Measurements from ENCODE around the gene SAMD4A.

Gene SAMD4A

DNA sequence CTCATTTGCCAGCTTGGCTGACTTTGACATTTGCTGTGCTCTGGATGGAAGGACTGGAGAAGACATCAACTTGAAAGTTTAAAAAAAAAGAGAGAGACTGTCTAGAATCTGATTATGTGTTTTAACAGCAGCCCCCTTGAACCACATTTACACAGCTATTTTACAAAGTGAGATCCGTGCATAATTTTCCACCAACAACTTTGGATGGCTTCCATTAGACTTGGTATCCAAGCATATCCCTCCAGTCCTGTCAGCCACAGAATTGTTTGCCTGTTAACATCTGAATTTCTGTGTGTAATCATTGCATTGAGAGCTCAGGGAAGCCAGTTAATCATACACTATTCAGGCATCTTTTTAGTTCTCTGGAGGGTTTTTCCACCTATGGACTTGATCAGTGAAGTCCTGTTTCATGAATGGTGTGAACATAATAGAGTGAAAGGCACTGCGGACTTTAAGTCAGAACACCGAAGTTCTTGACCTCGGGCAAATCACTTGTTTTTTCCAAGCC, 93.7 kb downstream of the SAMD4A start:
- no peak for DNase-seq (ENCODE audit: low spot score)

DNA sequence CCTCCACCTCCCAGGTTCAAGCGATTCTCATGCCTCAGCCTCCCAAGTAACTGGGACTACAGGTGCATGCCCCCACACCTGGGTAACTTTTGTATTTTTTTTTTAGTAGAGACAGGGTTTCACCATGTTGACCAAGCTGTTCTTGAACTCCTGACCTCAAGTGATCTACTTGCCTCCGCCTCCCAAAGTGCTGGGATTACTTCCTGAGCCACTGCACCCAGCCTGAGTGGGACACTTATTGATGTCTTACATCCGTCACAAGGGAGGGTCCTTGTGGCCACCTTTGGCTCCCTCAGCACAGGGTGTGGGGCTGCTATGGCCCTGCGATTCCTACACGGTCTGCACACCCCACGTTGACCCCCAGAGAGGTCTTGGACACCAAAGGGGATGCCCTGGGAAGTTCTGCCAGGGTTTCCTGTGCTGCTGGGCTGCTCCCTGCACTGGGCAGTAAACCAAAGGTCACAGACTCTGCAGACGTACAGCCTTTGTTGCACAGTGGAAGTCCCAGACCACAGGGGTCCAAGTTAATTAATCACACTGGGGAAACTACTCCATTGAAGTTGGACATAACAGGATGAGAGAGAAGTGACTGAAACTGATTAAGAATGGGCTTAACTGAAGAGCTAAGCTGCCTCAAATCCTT, 95.7 kb downstream of the SAMD4A start:
- DNase-seq (ENCODE audit: low spot score): no peak

DNA sequence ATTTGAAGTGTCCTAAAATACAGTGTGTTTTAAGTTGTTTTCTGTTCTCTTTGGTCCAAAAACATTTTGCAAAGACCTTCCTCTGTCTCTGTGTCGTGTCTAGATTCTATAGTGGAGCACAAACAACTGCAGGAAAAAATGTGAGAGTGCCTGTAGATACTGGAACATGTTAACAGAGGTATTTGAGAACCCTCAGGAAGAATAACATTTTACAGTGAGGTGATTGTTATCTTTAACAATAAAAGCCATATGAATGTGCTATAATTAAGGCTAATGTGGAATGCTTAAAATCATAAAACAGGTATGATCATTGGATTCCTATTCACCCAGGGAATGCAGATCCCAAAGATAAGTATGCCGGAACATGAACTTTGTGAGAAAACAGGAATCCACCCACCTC, 98.0 kb downstream of the SAMD4A start:
- no peak for DNase-seq (ENCODE audit: low spot score)

DNA sequence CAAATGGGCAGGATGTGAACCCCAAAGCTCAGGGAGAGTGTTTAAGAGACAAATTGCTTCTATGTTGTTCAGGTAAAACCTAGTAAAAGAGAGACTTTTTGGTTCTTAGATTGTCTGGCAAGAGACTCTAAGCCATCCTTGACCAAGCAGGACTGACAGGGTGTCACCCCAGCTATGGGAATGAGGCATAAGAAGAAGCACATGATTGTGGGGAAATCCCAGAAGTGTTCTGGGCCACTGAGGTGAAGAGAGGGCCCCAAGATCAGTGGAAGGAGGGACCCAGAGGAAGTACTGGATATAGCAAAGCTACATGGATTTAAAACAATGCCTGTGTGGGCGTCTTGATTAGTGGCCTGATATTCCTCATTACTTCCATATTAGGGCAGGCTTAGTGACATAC, 99.0 kb downstream of the SAMD4A start:
- DNase-seq (ENCODE audit: low spot score): no peak

DNA sequence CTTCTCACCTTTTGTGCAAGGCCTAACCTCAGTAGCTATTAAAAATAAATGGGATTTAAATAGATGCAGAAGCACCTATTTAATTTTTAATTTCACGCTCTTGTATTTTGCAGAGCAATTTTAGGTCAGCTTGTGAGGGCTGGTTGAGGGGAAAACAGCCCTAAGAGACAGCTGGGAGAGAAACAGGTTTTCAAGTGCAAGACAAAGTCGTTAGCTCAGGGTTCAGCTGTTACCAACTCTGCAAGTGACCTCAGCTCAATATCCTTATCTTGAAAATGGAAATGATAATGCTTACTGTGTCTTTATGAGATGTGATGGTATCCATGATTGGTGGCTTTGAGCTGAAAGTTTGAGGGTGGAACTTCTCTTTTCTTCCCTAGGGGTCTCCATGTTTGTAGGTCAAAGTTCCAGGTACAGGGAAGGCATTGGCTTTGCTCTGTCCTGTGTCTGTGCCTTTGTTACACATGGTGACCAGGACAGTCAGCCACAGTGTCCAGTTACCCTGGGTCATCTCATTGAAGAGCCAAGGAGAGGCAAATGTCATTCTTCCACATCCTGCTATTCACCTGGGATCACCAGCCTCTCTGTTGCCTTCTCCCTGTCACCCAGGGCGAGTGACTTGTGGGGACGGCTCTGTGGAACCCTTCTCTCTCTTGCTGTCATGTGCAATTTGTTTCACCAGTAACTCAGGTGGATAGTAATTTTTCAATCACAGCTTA, 100.3 kb downstream of the SAMD4A start:
- no peak for DNase-seq (ENCODE audit: low spot score)

DNA sequence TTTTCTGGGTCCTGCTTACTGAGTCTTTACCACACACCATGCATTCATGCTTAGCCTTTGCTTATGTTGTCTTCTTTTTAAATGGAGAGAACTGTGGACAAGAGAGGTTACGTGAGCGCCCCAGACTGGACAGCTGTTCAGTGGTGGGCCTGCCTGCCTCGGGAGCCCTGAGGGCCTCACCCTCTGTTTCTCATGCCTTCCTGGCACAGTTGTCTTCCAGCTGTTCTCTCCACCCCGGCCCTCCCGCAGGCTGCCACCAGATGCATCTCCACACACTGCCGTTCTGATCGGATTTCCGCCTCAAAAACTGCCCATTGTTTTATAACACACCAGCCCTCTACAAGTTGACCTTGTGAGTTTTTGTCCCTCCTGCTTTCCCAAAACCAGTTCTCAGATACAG, 100.8 kb downstream of the SAMD4A start:
- DNase-seq (ENCODE audit: low spot score): no peak

DNA sequence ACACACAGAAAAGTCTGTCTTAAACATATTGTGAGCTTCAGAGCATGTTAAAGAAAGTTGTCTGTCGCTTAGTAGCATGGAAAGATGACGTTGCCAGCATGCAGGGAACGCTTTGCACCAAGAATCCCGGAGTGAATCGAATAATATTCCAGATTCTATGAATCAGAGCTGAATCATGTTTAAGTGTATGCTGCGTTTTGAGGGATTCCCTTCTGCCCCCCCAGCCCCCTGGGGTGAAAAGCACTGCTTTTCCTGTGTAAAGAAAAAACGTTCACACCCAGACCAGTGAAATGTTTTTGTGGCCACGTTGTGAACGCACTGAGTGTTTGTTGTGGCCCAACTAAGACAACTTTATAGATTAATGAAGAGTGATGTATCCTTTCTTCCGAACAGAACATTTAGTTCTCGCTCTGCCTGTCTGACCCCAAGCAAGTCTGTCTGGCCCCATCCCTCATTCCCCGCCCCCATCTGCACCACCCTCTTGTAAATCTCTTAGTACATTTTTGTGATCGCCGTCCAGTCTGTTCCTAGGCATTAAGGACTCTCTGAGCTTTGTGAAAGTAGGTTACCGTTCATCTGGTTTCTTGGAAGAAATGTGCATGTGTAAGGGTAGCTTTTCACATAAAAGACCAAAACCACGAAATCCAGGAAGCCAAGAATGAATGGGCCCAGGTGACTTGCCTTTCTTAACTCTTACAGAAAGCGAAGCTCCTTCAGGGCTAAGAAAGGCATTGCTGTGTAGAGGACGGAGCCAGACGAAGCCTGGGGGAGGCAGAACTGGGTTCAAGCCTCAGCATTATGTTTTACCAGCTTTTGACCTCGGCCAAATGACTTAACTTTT, 103.0 kb downstream of the SAMD4A start:
- DNase-seq (ENCODE audit: low spot score): no peak

DNA sequence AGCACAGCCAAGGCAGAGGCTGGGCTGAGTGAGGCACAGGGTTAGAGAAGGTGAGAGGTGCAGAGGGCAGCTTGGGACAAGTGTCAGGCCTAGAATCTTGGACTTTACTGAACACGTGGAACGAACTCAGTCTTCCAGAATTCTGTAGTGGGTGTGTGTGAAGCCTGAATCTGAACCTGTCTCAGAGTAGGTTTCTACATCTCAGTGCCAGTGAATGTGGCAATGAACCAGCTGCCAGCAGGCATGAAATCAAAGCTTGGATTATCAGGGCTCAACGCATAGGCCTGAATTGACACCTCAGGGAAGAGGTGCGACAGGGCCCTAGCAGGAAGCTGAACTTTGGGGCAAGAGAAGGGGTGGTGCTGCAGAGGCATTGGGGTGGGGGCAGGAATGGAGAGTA, 104.6 kb downstream of the SAMD4A start:
- no peak for DNase-seq (ENCODE audit: low spot score)

DNA sequence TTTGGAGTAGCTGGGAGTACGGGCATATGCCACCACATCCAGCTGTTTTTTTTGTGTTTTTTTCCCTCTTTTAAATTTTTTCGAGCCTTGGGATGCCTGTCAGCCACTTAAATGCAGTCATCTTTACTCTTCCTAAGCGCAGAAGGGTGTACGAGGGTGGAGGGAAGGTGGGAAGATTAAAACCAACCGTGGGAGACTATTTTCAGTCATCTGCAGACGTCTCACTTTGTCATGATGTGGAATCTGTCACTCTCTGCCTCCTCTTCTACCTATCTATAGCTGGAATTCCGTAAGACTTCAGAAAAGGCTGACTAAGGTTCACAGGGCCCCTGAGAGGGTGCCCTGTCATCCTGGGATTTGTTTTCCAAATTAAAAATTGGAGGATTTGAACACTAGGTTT, 105.3 kb downstream of the SAMD4A start:
- no peak for DNase-seq (ENCODE audit: low spot score)

DNA sequence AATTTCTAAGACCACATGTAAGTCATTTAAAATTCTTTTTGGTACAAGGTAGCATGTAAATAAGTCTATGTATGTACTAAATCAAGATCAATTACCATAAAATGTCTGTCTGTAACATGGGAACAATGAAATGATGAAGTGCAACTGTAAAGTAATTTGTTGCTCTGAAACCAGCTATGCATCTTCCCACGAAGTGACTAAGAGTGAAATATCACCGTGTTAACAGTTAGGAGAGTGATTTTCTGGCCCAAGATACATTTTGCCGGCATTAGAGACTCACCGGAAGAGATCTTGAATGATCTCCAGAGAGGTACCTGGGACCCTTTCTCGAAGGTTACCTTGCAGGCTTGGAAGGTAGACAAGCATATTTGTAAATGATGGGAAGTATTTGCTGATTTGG, 105.8 kb downstream of the SAMD4A start:
- no peak for DNase-seq (ENCODE audit: low spot score)

DNA sequence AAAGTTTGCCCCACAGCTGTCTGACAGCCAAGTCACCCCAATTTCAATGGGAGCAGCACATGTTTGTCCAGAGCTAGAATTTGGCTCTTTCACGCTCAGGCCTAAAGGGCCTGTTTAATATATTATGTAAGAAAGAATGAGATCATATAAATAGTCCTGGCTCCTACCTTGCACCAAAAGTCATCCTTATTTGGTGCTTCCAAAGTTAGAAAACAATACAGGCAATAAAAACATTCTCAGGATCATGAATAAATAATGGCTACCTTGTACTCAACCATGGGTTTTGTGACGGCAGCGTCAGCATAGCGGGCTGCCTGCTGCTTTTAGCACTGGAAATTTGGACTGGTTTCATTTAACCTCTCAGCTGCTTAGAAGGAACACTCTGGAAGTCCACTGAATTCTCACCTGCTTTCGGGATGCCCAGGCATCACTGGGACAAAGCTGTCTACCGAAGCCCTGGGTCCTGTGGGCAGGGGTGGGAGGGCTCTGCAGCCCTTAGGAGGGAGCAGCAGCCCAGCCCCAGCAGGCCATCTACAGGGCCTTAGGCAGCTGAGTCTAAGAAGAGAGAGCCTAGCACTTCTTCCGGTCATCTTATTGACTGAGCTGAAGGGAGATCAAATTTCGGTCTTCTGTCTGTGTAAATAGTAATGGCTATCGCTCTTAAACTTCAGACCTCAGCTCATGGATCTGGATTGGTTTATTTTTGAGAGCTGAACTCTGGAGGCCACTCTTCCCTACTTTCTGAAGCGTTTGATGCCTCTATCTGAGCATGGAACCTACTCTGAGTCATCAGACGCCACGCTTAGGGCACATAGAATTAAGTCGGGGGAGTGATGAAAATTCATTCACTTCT, 106.5 kb downstream of the SAMD4A start:
- no peak for DNase-seq (ENCODE audit: low spot score)

DNA sequence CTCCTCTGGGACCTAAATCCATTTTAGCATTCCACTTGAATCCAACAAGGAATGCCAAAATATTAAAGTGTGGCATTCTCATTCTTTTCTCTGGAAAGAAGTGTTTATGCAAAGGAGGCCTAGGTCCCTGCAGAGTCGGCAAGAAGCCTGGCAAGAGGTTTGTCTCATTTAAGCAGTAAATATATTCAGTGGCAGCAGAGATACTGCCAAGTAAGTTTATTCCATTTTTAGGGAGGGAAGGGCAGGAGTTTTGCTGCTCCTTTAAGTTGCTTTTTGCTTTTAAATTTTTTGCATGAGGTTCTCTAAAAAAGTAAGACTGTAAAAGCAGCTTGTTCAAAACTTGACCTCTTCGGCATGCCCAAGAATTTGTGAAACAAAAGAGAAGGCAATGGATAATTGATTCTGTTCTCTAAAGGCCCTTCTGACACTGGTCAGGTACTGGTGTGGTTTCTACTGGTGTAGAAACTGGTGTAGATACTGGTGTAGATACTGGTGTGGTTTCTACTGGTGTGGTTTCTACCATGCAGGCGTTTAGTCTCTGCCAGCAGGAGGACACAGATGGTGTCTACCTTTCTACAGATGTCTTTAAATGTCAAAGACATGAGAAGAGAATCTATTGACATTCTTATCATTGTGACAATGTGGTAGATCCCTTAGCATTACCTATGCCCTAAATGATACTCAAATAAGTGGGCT, 107.3 kb downstream of the SAMD4A start:
- DNase-seq (ENCODE audit: low spot score): no peak

DNA sequence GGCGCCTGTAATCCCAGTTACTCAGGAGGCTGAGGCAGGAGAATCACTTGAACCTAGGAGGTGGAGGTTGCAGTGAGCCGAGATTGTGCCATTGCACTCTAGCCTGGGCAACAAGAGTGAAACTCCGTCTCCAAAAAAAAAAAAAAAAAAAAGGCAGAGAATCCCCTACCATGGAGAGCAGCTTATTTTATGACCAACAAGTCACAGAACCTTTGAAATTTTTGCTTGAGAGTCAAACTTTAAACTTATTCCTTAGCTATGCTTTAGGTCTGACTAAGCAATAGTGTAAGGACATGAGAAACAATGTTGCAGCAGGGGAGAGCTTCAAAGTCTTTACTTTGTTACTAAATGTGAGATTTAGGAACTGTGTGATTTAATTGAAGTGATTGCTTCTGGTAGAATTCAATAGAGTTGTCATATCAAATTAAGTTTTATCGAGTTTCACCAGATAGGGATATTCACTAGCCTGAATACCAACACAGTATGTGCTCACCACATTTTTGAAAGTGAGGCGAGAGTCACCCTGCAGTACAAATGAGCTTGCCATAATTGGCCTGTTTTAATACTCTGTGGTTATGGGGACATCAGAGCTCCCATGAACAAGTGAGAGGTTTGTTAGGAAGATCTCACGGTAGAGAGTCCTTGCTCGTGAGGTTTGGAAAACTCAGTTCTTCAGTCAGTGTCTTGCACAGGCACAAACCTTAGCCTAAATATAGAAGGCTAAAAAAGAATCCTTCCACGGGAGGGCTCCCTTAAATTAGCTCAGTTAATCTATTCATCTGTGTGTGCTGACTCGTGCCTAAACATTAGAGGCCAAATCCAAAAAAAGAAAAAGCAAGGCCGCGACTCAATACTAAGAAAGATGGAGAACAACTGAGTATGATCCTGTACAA, 108.6 kb downstream of the SAMD4A start:
- DNase-seq (ENCODE audit: low spot score): no peak

DNA sequence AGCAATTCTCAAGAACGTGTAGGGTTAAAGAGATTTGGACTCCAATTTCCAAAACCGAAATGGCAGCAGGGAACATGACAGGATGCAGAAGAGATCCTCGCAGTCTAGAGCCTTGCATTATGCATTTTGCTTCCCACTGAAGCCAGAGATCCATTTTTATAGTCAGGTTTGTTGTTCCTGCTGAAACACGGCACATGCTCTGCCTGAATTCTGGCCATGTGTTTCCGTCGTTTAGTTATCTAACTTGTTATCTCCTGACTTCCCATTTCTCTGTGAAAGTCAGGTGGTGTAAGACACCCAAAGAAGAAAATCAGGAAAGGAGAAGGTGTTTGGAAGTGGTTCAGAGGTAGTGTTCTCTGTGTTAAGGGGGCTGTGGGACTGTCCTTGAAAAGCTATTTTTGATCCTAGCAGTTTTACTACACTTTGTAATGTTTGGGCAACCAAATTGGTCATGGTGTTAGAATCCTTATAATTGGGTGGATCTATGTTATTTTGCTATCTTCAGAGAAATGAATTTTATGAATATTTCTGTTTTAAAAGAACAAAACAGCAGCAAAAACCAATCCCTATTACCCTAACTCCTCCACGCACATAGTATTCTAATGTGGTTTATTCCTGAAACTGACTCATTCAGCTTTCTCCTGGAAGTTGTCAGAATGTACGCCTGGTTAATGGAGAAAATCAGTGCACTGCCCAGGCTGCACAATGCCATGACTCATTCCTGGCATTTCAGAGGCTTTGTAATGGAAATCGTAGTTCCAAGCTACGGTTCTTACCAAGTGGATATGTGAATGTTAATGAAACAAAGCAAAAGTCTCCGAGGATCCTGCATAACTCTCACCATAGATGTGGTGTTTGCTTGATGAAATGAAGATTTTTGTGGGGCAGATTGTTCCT, 110.1 kb downstream of the SAMD4A start:
- DNase-seq (ENCODE audit: low spot score): peak; percentile 75

DNA sequence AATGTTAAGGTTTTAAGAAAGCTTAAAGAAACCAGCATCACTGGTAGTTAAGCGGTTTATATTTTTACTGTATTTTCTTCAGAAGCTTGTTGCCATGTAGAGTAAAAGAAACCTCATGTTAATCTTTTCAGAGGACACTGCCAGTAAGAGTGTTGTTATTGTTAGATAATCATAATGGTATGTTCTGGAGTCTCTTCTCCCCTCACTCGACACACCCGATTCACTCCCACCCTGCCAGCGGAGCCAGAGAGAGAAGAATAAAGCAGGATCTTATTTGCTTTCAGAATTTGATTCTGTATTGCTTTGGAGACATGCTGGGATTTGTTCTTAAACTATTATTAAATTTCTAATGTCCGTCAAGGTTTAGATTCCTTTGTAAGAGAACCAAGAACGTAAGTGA, 113.7 kb downstream of the SAMD4A start:
- DNase-seq (ENCODE audit: low spot score): no peak

DNA sequence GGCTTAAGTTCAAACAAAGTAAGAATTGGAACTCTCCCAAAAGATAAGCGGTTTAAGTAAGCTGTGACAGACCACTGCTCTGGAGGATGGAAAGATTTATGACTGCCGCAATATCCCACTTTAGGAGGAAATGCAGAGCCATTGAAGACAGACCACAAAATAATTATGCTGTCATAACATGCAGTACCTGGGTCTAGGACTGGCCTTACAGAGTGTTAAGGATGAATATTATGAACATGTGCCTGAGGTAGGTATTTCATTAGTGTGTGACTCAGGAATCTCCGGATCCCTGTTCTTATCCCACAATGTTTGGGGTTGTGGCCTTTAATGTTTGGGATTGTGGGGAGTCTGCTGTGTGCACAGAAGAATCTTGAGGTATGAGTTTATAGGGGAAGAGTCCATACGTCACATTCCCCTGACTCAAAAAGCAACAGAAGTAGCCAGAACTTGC, 114.9 kb downstream of the SAMD4A start:
- no peak for DNase-seq (ENCODE audit: low spot score)

DNA sequence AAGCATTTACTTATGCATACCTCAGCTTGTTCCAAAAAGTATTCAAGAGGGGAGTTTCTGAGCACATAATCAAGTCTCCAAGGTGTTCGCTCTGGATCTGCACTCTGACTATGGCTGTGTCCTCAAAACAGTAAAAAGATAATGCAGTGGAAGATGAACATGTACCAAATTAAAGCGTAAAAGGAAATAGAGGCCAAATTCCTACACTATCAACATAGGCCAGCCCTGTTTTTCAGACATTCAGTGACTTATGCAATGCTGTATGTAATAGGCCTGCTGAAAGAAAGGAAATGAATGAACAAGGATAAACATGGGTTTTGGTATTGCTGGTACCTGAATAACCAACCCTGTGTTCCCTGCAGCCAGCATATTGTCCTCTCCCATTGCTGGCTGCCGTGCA, 115.7 kb downstream of the SAMD4A start:
- DNase-seq (ENCODE audit: low spot score): no peak

DNA sequence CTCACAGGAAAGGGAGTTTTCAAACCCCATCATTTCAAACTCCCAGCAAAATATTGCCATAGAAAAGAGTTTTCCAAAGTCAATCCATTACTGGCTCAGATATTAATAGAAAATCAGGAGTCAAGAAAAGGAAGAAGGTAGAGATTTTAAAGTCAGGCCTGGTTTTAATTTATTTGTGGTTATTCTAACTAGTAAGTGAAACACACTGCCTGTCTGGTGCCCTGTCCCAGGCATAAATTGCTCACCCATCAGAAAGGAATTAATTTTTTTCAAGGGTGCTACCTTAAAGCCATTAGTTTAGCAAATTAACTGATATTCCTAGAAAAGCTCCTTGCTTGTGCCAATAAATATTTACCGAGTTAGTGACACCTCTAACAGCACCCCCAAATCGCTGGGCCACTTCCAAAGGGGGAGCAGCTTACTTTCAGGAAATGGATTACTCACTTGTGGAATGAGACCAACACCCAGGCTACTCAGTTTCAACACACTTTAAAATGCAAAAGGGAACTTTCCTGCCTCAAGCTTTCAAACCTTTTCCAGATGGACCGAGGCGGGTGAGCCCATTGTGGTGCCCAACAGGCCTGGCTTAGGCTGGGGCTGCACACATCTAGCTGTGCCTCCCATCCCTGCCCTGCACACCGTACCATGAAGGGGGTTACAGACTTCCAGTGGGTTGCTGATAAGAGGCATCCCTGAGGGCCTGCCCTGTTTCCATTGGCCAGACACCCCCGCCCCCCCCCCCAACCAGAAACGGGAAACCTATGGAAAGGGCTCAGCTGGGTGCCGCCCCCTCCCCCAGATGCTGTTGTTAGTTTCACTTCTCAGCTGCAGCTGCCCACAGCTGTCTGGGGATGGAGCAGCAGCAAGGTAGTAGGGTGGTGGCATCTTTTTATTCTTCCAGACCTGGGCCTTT, 117.2 kb downstream of the SAMD4A start:
- DNase-seq (ENCODE audit: low spot score): no peak
